WERI-Rb-1 (cell line): ENCODE results near the gene TAF8.
A peak's percentile ranks its signal among the peaks of the same experiment; 100 is the strongest.

ENCODE experiments used
- DNase-seq: peaks from one replicate; pipeline ENCODE4 v3.0.0-alpha.2; 2020
- H3K27ac ChIP-seq: fragments of 250-450 bp; sonication (Bioruptor Pico); 2 replicates; pipeline ENCODE4 v1.5.1; 2020; ENCODE audit warnings: mild to moderate bottlenecking, moderate library complexity
- H3K27me3 ChIP-seq: fragments of 250-450 bp; sonication (Bioruptor Pico); 2 replicates; pipeline ENCODE4 v1.5.1; 2021; ENCODE audit warnings: mild to moderate bottlenecking, low read depth, moderate library complexity; ENCODE audit not compliant: insufficient read depth, severe bottlenecking
- H3K36me3 ChIP-seq: fragments of 250-450 bp; sonication (Bioruptor Pico); 2 replicates; pipeline ENCODE4 v1.5.1; 2020; ENCODE audit warnings: mild to moderate bottlenecking, moderate library complexity
- H3K4me3 ChIP-seq: 2 replicates; pipeline ENCODE4 v1.5.1; 2011; ENCODE audit warnings: low read depth, mild to moderate bottlenecking, control low read depth, low read length
- H3K9me3 ChIP-seq: fragments of 250-450 bp; sonication (Bioruptor Pico); 2 replicates; pipeline ENCODE4 v1.5.1; 2021; ENCODE audit warnings: mild to moderate bottlenecking, moderate library complexity; ENCODE audit not compliant: severe bottlenecking
- CTCF ChIP-seq: IDR thresholded peaks from 2 replicates; pipeline ENCODE4 v1.5.1; 2011; ENCODE audit warnings: low read depth, mild to moderate bottlenecking, control low read depth, inconsistent platforms, low read length

The TAF8 gene

GRCh38 chr6:42135161-42135560 lies 84.8 kb downstream of the TAF8 start:
- no peak for DNase-seq
- TF ChIP-seq CTCF: no peak
- no peak overlapping the region for H3K27ac ChIP-seq
- no peaks in the 10 kb centered on the region for H3K36me3 ChIP-seq
- H3K4me3 ChIP-seq: no peak overlapping the region
- no peaks in the 10 kb centered on the region for H3K27me3 ChIP-seq
- H3K9me3 ChIP-seq: no peaks in the 10 kb centered on the region

- Histone ChIP-seq H3K4me3 (no peak overlapping the region), H3K27ac (no peak overlapping the region), H3K27me3 (no peaks in the 10 kb centered on the region), H3K9me3 (no peaks in the 10 kb centered on the region), H3K36me3 (no peaks in the 10 kb centered on the region)
- TF ChIP-seq CTCF: no peak
- no peak for DNase-seq
Measured at GRCh38 chr6:42135722-42136121, 85.4 kb downstream of the TAF8 start.

- peak; percentile 83 for DNase-seq
Measured at GRCh38 chr6:42136508-42137193, 86.3 kb downstream of the TAF8 start.

More at GRCh38 chr6:42136508-42137193, 86.3 kb downstream of the TAF8 start:
- Histone ChIP-seq H3K36me3 (no peaks in the 10 kb centered on the region), H3K27me3 (no peaks in the 10 kb centered on the region), H3K27ac (peak overlapping the region; percentile 33), H3K4me3 (no peak overlapping the region), H3K9me3 (no peaks in the 10 kb centered on the region)
- peak; percentile 79 for TF ChIP-seq CTCF
